SJCRH30 (cell line): ENCODE results near the gene FGGY. TPM values are rescaled to one million over a fixed set of nuclear protein-coding genes. Genes with fewer than 3 reads are reported as not detected.
"Not testable (repeated sequence)": the region's sequence is repeated elsewhere in the genome, so short reads cannot be mapped to it uniquely, and the experiment has no call there.

Experiments used
- DNase-seq, 2 experiments: peaks; one replicate each; pipeline ENCODE4 v3.0.0-alpha.2; 2015 to 2020
- H3K27ac ChIP-seq: fragments of 250-450 bp; sonication (Bioruptor Pico); 2 replicates; pipeline ENCODE4 v1.5.1; 2020; ENCODE audit warnings: mild to moderate bottlenecking, moderate library complexity
- H3K27me3 ChIP-seq: fragments of 250-450 bp; sonication (Bioruptor Pico); 2 replicates; pipeline ENCODE4 v1.5.1; 2020; ENCODE audit warnings: mild to moderate bottlenecking, moderate library complexity
- H3K36me3 ChIP-seq: fragments of 250-450 bp; sonication (Bioruptor Pico); 2 replicates; pipeline ENCODE4 v1.5.1; 2020; ENCODE audit warnings: mild to moderate bottlenecking, moderate library complexity
- H3K4me1 ChIP-seq: fragments of 250-450 bp; sonication (Bioruptor Pico); 2 replicates; pipeline ENCODE4 v1.5.1; 2020; ENCODE audit warnings: mild to moderate bottlenecking, moderate library complexity
- H3K4me3 ChIP-seq: fragments of 250-450 bp; sonication (Bioruptor Pico); 2 replicates; pipeline ENCODE4 v1.5.1; 2020; ENCODE audit warnings: mild to moderate bottlenecking, moderate library complexity
- H3K9me3 ChIP-seq: fragments of 250-450 bp; sonication (Bioruptor Pico); replicated peaks from 2 replicates; pipeline ENCODE4 v1.5.1; 2020; ENCODE audit warnings: mild to moderate bottlenecking, moderate library complexity
- total RNA-seq: library from RNA; depleted of rRNA; stranded (reverse); fragments of >200 nt; shearing (Covaris generic); gene quantifications from 2 replicates; pipeline ENCODE4 v1.2.3, GENCODE V29; 2014

Gene FGGY
- total RNA-seq, 1 experiment from 2014 or later, result 31.8 TPM

- Histone ChIP-seq H3K36me3 (no peaks in the 10 kb centered on the region), H3K27me3 (no peaks in the 10 kb centered on the region), H3K9me3 (peaks cover 7% of the 10 kb centered on the region), H3K4me3 (no peak overlapping the region), H3K4me1 (peaks cover 10% of the 10 kb centered on the region), H3K27ac (peak overlapping the region; percentile 13; the same call in 1 of the 2 replicates)
- no peak for DNase-seq
Measured at GRCh38 chr1:59452026-59452425, 155.1 kb downstream of the FGGY start.

GRCh38 chr1:59452559-59452958 lies 155.7 kb downstream of the FGGY start:
- H3K9me3 ChIP-seq, result peaks cover 7% of the 10 kb centered on the region
- H3K27me3 ChIP-seq, result no peaks in the 10 kb centered on the region
- DNase-seq, result no peak
- H3K36me3 ChIP-seq, result no peaks in the 10 kb centered on the region
- H3K27ac ChIP-seq, result no peak overlapping the region
- H3K4me1 ChIP-seq, result peaks cover 10% of the 10 kb centered on the region
- no peak overlapping the region for H3K4me3 ChIP-seq

- H3K36me3 ChIP-seq, result no peaks in the 10 kb centered on the region
- no peaks in the 10 kb centered on the region for H3K27me3 ChIP-seq
- no peak overlapping the region for H3K27ac ChIP-seq
- peaks cover 10% of the 10 kb centered on the region for H3K4me1 ChIP-seq
- no peak overlapping the region for H3K4me3 ChIP-seq
- peaks cover 3% of the 10 kb centered on the region for H3K9me3 ChIP-seq
- DNase-seq, result no peak
Measured at GRCh38 chr1:59453297-59453968, 156.5 kb downstream of the FGGY start.

- H3K4me1 ChIP-seq, result peaks cover 10% of the 10 kb centered on the region
- peaks cover 14% of the 10 kb centered on the region for H3K9me3 ChIP-seq
- no peak overlapping the region for H3K4me3 ChIP-seq
- H3K27me3 ChIP-seq, result no peaks in the 10 kb centered on the region
- H3K27ac ChIP-seq, result no peak overlapping the region
- H3K36me3 ChIP-seq, result no peaks in the 10 kb centered on the region
- no peak for DNase-seq
Measured at GRCh38 chr1:59455206-59455605, 158.3 kb downstream of the FGGY start.

GRCh38 chr1:59457786-59458185 lies 160.9 kb downstream of the FGGY start:
- H3K27ac ChIP-seq, result no peak overlapping the region
- no peaks in the 10 kb centered on the region for H3K27me3 ChIP-seq
- DNase-seq, result no peak
- no peak overlapping the region for H3K4me3 ChIP-seq
- H3K9me3 ChIP-seq, result peaks cover 18% of the 10 kb centered on the region
- H3K36me3 ChIP-seq, result no peaks in the 10 kb centered on the region
- no peaks in the 10 kb centered on the region; the same call in none of the 2 replicates for H3K4me1 ChIP-seq

- H3K9me3 ChIP-seq, result peaks cover 24% of the 10 kb centered on the region
- DNase-seq, result no peak
- H3K27me3 ChIP-seq, result no peaks in the 10 kb centered on the region
- H3K4me3 ChIP-seq, result no peak overlapping the region
- no peak overlapping the region for H3K27ac ChIP-seq
- peaks cover 3% of the 10 kb centered on the region for H3K4me1 ChIP-seq
- H3K36me3 ChIP-seq, result no peaks in the 10 kb centered on the region
Measured at GRCh38 chr1:59458884-59459283, 162.0 kb downstream of the FGGY start.

GRCh38 chr1:59462942-59463341 lies 166.0 kb downstream of the FGGY start:
- H3K4me3 ChIP-seq, H3K27ac ChIP-seq, H3K36me3 ChIP-seq, DNase-seq, H3K27me3 ChIP-seq, H3K4me1 ChIP-seq: not testable (repeated sequence)
- peaks cover 40% of the 10 kb centered on the region for H3K9me3 ChIP-seq

- H3K4me3 ChIP-seq, H3K4me1 ChIP-seq, DNase-seq: not testable (repeated sequence)
Measured at GRCh38 chr1:59465478-59465877, 168.6 kb downstream of the FGGY start.

GRCh38 chr1:59468828-59469428 lies 172.0 kb downstream of the FGGY start:
- DNase-seq, result no peak
- no peaks in the 10 kb centered on the region; the same call in 1 of the 2 replicates for H3K4me1 ChIP-seq
- H3K27me3 ChIP-seq, result no peaks in the 10 kb centered on the region
- no peak overlapping the region for H3K4me3 ChIP-seq
- H3K27ac ChIP-seq, result no peak overlapping the region
- peaks cover 16% of the 10 kb centered on the region for H3K9me3 ChIP-seq
- H3K36me3 ChIP-seq, result no peaks in the 10 kb centered on the region

More at GRCh38 chr1:59465478-59465877, 168.6 kb downstream of the FGGY start:
- not testable (repeated sequence) for H3K27me3 ChIP-seq, H3K36me3 ChIP-seq, H3K27ac ChIP-seq
- peaks cover 29% of the 10 kb centered on the region for H3K9me3 ChIP-seq

- H3K27ac ChIP-seq, H3K27me3 ChIP-seq, H3K36me3 ChIP-seq, H3K4me3 ChIP-seq, H3K9me3 ChIP-seq, DNase-seq: not testable (repeated sequence)
- peaks cover 30% of the 10 kb centered on the region for H3K4me1 ChIP-seq
Measured at GRCh38 chr1:59471991-59472570, 175.2 kb downstream of the FGGY start.

GRCh38 chr1:59473831-59474230 lies 176.9 kb downstream of the FGGY start:
- DNase-seq, result no peak
- Histone ChIP-seq H3K27ac (no peak overlapping the region), H3K36me3 (no peaks in the 10 kb centered on the region), H3K4me1 (peaks cover 47% of the 10 kb centered on the region), H3K9me3 (no peaks in the 10 kb centered on the region; the same call in 1 of the 2 replicates), H3K4me3 (no peak overlapping the region), H3K27me3 (no peaks in the 10 kb centered on the region)

GRCh38 chr1:59474496-59474895 lies 177.6 kb downstream of the FGGY start:
- no peaks in the 10 kb centered on the region for H3K27me3 ChIP-seq
- no peak overlapping the region for H3K4me3 ChIP-seq
- H3K4me1 ChIP-seq, result peaks cover 53% of the 10 kb centered on the region
- DNase-seq, result no peak
- no peaks in the 10 kb centered on the region; the same call in 1 of the 2 replicates for H3K9me3 ChIP-seq
- H3K27ac ChIP-seq, result no peak overlapping the region
- no peaks in the 10 kb centered on the region for H3K36me3 ChIP-seq

- no peaks in the 10 kb centered on the region for H3K36me3 ChIP-seq
- H3K27me3 ChIP-seq, result no peaks in the 10 kb centered on the region
- peak overlapping the region; percentile 82 for H3K27ac ChIP-seq
- H3K9me3 ChIP-seq, result no peaks in the 10 kb centered on the region; the same call in 1 of the 2 replicates
- peak; percentile 34 to 70 for DNase-seq
- H3K4me1 ChIP-seq, result peaks cover 53% of the 10 kb centered on the region
- no peak overlapping the region for H3K4me3 ChIP-seq
Measured at GRCh38 chr1:59475737-59476136, 178.8 kb downstream of the FGGY start.

- Histone ChIP-seq H3K9me3 (no peaks in the 10 kb centered on the region; the same call in 1 of the 2 replicates), H3K4me1 (peaks cover 66% of the 10 kb centered on the region), H3K4me3 (no peak overlapping the region), H3K36me3 (no peaks in the 10 kb centered on the region), H3K27me3 (no peaks in the 10 kb centered on the region), H3K27ac (peak overlapping the region; percentile 82)
- peak; percentile 84 to 85 for DNase-seq
Measured at GRCh38 chr1:59477286-59477685, 180.4 kb downstream of the FGGY start.

GRCh38 chr1:59477867-59478266 lies 181.0 kb downstream of the FGGY start:
- Histone ChIP-seq H3K36me3 (no peaks in the 10 kb centered on the region), H3K4me1 (peaks cover 72% of the 10 kb centered on the region), H3K27ac (peak overlapping the region; percentile 82), H3K4me3 (no peak overlapping the region), H3K9me3 (no peaks in the 10 kb centered on the region; the same call in 1 of the 2 replicates), H3K27me3 (no peaks in the 10 kb centered on the region)
- no peak for DNase-seq
